Fibroblast of the aortic adventitia (primary cell): ENCODE measurements around the gene SPON1. TPM values are rescaled to one million over a fixed set of nuclear protein-coding genes. Genes with fewer than 3 reads are reported as not detected.
"Not testable (repeated sequence)": the region's sequence is repeated elsewhere in the genome, so short reads cannot be mapped to it uniquely, and the experiment has no call there.

Experiments
- DNase-seq: peaks from one replicate; pipeline ENCODE4 v3.0.0-alpha.2; 2010; ENCODE audit warnings: low read depth
- H3K4me3 ChIP-seq: 2 replicates; pipeline ENCODE4 v1.5.1; 2011; ENCODE audit warnings: low read depth, mild to moderate bottlenecking, control low read depth, low read length, moderate library complexity
- total RNA-seq: library from RNA; depleted of rRNA; stranded (reverse); fragments of >200 nt; gene quantifications from 2 replicates; pipeline ENCODE4 v1.2.3, GENCODE V29; 2012; ENCODE audit warnings: low replicate concordance
- TF ChIP-seq, protein P1 (sequence below): IDR thresholded peaks from 2 replicates; pipeline ENCODE4 v1.5.1; 2011; ENCODE audit warnings: mild to moderate bottlenecking, low read length, control low read depth, inconsistent platforms; ENCODE audit not compliant: insufficient read depth

The SPON1 gene
- total RNA-seq, 1 donor: 3.5 TPM

DNA sequence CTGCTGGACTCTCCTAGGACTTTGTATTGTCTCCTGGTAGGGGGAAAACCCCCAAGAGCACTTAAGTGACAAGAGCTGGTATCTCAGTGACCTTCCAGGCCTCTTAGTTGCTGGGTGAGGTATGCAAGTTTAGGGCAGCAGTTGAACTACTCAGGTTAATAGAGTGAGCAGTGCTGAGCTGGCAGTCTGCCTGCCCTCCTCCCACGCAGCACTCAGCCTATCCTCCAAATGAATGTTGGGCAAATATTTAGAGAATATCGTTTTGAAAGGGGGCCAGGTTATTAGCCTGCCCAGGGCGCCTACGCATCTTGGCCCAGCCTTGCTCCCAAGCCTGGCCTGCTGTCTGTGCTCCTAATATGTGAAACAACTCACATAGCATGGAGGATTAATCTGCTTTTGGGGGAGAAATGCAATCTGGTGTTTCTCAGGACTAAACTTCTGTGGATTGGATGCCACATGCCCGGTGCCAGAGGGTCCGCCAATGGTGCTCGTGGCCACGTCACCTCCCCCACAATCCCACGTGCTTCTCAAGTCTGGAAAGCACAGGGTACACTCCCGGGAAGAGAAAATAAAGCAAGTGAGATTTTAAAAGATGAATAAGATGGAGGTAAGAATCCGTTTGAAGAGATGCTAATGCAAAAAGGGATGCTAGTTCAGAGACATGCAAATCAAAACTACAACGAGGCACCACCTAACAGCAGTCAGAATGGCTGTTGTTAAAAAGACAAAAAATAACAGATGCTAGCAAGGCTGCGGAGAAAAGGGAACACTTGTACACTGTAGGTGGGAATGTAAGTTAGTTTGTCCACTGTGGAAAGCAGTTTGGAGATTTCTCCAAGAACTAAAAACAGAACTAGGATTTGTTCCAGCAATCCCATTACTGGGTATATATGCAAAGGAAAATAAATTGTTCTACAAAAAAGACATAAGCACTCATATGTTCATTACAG lies 67.7 kb downstream of the SPON1 start:
- no peak overlapping the region for H3K4me3 ChIP-seq
- peak; percentile 89 for DNase-seq
- TF ChIP-seq, protein P1, sequence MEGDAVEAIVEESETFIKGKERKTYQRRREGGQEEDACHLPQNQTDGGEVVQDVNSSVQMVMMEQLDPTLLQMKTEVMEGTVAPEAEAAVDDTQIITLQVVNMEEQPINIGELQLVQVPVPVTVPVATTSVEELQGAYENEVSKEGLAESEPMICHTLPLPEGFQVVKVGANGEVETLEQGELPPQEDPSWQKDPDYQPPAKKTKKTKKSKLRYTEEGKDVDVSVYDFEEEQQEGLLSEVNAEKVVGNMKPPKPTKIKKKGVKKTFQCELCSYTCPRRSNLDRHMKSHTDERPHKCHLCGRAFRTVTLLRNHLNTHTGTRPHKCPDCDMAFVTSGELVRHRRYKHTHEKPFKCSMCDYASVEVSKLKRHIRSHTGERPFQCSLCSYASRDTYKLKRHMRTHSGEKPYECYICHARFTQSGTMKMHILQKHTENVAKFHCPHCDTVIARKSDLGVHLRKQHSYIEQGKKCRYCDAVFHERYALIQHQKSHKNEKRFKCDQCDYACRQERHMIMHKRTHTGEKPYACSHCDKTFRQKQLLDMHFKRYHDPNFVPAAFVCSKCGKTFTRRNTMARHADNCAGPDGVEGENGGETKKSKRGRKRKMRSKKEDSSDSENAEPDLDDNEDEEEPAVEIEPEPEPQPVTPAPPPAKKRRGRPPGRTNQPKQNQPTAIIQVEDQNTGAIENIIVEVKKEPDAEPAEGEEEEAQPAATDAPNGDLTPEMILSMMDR: no peak

DNA sequence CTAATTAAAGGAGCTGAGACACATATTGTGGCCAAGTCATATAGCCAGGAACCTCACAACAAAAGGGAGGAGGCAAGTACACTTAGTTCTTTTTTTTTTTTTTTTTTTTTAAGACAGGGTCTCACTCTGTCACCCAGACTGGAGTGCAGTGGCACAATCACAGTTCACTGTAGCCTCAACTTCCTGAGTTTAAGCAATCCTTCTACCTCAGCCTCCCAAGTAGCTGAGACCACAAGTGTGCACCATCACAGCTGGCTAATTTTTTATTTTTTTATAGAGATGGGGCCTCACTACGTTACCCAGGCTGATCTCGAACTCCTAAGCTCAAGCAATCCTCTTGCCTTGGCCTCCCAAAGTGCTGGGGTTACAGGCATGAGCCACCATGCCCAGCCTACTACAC lies 73.0 kb downstream of the SPON1 start:
- H3K4me3 ChIP-seq: not testable (repeated sequence)

DNA sequence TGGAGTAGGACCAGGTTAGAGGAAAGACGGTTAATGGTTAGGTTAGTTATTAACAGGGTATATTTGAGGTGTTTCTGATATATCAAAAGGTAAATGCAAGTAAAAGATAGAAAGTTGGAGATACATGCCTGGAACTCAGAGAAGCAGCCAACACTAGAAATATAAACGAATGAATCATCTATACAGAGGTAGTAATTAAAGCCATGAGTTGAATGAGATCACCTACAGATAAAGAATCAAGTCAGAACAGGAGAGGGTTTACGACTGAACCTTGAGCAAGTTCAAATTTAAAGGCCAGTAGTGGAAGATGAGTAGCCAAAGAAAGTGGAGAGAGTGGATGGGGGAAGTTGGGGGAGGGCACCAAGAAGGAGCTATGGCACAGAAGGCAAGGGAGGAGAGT lies 73.9 kb downstream of the SPON1 start:
- no peak for DNase-seq
- TF ChIP-seq, protein P1: no peak
- H3K4me3 ChIP-seq: no peak overlapping the region

More for the DNA sequence above, 73.0 kb downstream of the SPON1 start:
- DNase-seq: not testable (repeated sequence)

DNA sequence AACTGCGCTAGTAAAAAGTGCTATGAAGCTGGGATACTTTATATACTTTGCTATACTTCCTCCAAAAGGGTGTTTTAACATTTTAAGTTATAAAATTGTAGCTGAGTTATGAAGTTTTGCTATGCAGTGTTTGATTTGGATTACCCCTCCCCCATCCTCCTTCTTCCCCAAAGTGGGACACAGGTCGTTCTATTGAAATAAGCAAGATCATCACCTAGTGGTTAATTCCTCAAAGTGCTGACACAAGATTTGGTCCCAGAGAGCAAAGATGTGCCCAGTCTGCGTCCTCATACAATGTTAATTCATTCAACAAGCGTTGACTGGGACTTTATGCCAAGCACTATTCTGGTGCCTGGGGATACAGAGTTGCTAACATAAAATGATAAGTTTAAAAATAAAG lies 78.5 kb downstream of the SPON1 start:
- H3K4me3 ChIP-seq: no peak overlapping the region
- DNase-seq: no peak
- TF ChIP-seq, protein P1: peak; percentile 25

DNA sequence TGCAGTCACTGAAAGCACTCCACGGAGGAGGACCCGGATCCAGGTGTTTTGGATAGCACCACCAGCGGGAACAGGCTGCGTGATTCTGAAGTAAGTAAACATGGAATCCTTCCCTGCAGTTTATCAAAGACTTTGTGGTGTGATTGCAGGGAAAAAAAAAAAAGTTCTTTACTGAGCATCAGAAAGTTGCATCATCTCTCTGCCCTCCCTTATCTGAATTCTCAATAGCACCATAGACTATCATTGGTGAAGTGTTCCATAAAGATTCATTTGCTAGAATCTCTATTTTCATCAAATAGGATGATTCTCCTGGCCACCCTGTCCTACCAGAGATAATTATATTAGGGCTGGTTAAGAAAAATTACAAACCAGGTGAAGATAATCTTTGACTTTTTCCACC lies 79.0 kb downstream of the SPON1 start:
- TF ChIP-seq, protein P1: no peak
- no peak for DNase-seq
- no peak overlapping the region for H3K4me3 ChIP-seq

DNA sequence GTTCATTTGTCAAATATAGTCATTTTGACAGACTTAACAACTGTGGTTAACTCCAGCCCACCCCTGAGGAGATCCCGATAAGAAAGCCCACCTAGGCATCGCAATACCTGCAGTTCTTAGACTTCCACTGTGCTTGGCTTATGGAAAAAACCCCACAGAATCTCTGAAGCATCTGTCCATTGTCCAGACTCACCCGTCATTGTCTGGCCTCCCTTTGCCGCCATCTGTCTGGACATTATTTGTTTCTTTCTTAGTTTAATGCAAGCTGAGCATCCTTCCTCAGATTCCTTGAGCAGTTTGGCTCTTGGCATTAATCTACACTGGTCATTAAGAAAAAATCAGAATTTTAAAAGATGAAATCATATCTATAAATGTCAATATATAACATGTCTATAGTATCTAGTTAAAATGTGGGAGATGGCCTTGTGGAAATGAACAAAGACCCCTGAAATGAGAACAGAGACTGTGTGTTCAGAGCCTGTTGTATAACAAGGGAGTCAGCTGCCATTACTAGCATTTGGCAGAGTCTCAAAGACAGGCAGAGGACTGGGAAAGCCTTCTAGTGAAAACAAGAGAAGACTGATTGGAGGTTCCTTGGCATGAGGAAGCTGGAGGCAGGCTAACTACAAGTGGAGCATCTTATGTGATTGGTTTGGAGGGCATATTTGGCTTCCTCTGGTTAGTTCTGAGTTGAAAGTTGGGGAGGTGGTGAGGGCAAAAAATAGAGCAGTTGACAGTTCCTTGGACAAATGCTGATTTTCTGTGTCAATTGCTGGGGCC lies 80.4 kb downstream of the SPON1 start:
- H3K4me3 ChIP-seq: no peak overlapping the region
- peak; percentile 13 for DNase-seq
- TF ChIP-seq, protein P1: no peak

DNA sequence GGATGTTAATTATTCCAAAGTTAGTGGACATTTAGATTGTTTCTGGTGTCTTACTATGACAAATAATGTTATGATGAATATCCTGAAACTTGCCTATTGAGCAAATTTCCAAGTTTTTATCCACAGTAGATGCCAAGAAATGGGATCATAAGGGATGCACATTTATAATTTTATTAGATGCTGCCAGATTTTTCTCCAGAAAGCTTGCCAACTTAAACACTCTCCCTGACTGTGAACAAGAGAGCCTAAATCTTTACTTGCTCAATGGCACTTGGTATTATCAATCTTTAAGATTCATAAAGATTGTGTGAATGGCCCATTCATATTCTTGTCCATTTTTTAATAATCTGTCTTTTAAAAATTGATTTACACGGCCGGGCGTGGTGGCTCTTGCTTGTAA lies 82.4 kb downstream of the SPON1 start:
- H3K4me3 ChIP-seq: no peak overlapping the region
- DNase-seq: peak; percentile 41
- TF ChIP-seq, protein P1: no peak
